ENCODE measurements around the gene TMIE.

Gene TMIE

GRCh38 chr3:46713050-46713897, 12.1 kb downstream of the TMIE start:
- H3K9ac ChIP-seq (ENCODE audit: low read length) = no peak overlapping the region
- no peaks in the 10 kb centered on the region for H3K36me3 ChIP-seq (ENCODE audit: control insufficient read depth, low read depth, low read length)
- H3K27me3 ChIP-seq (ENCODE audit: control insufficient read depth, insufficient read depth, low read length) = no peaks in the 10 kb centered on the region
- H3K4me1 ChIP-seq (ENCODE audit: control insufficient read depth, low read depth, low read length) = no peaks in the 10 kb centered on the region
- H3K27ac ChIP-seq (ENCODE audit: low read length) = no peak overlapping the region
- H3K4me3 ChIP-seq (ENCODE audit: low read length) = no peak overlapping the region
- no peaks in the 10 kb centered on the region for H3K9me3 ChIP-seq (ENCODE audit: control insufficient read depth, low read depth, low read length)

- Histone ChIP-seq H3K36me3 (ENCODE audit: control insufficient read depth, low read depth, low read length) (no peaks in the 10 kb centered on the region), H3K9me3 (ENCODE audit: control insufficient read depth, low read depth, low read length) (no peaks in the 10 kb centered on the region), H3K4me1 (ENCODE audit: control insufficient read depth, low read depth, low read length) (no peaks in the 10 kb centered on the region), H3K27me3 (ENCODE audit: control insufficient read depth, insufficient read depth, low read length) (no peaks in the 10 kb centered on the region), H3K4me3 (ENCODE audit: low read length) (no peak overlapping the region), H3K9ac (ENCODE audit: low read length) (no peak overlapping the region), H3K27ac (ENCODE audit: low read length) (no peak overlapping the region)
Observed at GRCh38 chr3:46713898-46714552, 12.8 kb downstream of the TMIE start.

- Histone ChIP-seq H3K36me3 (ENCODE audit: control insufficient read depth, low read depth, low read length) (no peaks in the 10 kb centered on the region), H3K27ac (ENCODE audit: low read length) (no peak overlapping the region), H3K4me1 (ENCODE audit: control insufficient read depth, low read depth, low read length) (no peaks in the 10 kb centered on the region), H3K9ac (ENCODE audit: low read length) (no peak overlapping the region), H3K9me3 (ENCODE audit: control insufficient read depth, low read depth, low read length) (no peaks in the 10 kb centered on the region), H3K4me3 (ENCODE audit: low read length) (no peak overlapping the region), H3K27me3 (ENCODE audit: control insufficient read depth, insufficient read depth, low read length) (no peaks in the 10 kb centered on the region)
Observed at GRCh38 chr3:46714728-46715506, 13.7 kb downstream of the TMIE start.

GRCh38 chr3:46715507-46716175, 14.4 kb downstream of the TMIE start:
- Histone ChIP-seq H3K4me3 (ENCODE audit: low read length) (no peak overlapping the region), H3K36me3 (ENCODE audit: control insufficient read depth, low read depth, low read length) (no peaks in the 10 kb centered on the region), H3K27ac (ENCODE audit: low read length) (no peak overlapping the region), H3K4me1 (ENCODE audit: control insufficient read depth, low read depth, low read length) (no peaks in the 10 kb centered on the region), H3K9me3 (ENCODE audit: control insufficient read depth, low read depth, low read length) (no peaks in the 10 kb centered on the region), H3K27me3 (ENCODE audit: control insufficient read depth, insufficient read depth, low read length) (no peaks in the 10 kb centered on the region), H3K9ac (ENCODE audit: low read length) (no peak overlapping the region)

GRCh38 chr3:46716461-46717441, 15.6 kb downstream of the TMIE start:
- Histone ChIP-seq H3K27me3 (ENCODE audit: control insufficient read depth, insufficient read depth, low read length) (no peaks in the 10 kb centered on the region), H3K36me3 (ENCODE audit: control insufficient read depth, low read depth, low read length) (no peaks in the 10 kb centered on the region), H3K27ac (ENCODE audit: low read length) (no peak overlapping the region), H3K9me3 (ENCODE audit: control insufficient read depth, low read depth, low read length) (no peaks in the 10 kb centered on the region), H3K4me3 (ENCODE audit: low read length) (no peak overlapping the region), H3K9ac (ENCODE audit: low read length) (no peak overlapping the region), H3K4me1 (ENCODE audit: control insufficient read depth, low read depth, low read length) (no peaks in the 10 kb centered on the region)

- Histone ChIP-seq H3K4me3 (ENCODE audit: low read length) (no peak within 1 kb of the TSS), H3K9me3 (ENCODE audit: control insufficient read depth, low read depth, low read length) (no peaks in the 10 kb centered on the region), H3K9ac (ENCODE audit: low read length) (no peak within 1 kb of the TSS), H3K4me1 (ENCODE audit: control insufficient read depth, low read depth, low read length) (no peaks in the 10 kb centered on the region), H3K36me3 (ENCODE audit: control insufficient read depth, low read depth, low read length) (no peaks in the 10 kb centered on the region), H3K27me3 (ENCODE audit: control insufficient read depth, insufficient read depth, low read length) (no peaks in the 10 kb centered on the region), H3K27ac (ENCODE audit: low read length) (no peak within 1 kb of the TSS)
Observed at GRCh38 chr3:46717447-46718231, 16.4 kb downstream of the TMIE start, which contains the start of gene PRSS50. TSS of gene PRSS50 (minus strand) at chr3:46717869. CDS start at chr3:46717824, 45 bp downstream.

- Histone ChIP-seq H3K4me3 (ENCODE audit: low read length) (no peak overlapping the region), H3K4me1 (ENCODE audit: control insufficient read depth, low read depth, low read length) (no peaks in the 10 kb centered on the region), H3K27me3 (ENCODE audit: control insufficient read depth, insufficient read depth, low read length) (no peaks in the 10 kb centered on the region), H3K27ac (ENCODE audit: low read length) (no peak overlapping the region), H3K9ac (ENCODE audit: low read length) (no peak overlapping the region), H3K36me3 (ENCODE audit: control insufficient read depth, low read depth, low read length) (no peaks in the 10 kb centered on the region), H3K9me3 (ENCODE audit: control insufficient read depth, low read depth, low read length) (no peaks in the 10 kb centered on the region)
Observed at GRCh38 chr3:46719044-46719565, 17.9 kb downstream of the TMIE start.

GRCh38 chr3:46719735-46720271, 18.6 kb downstream of the TMIE start:
- Histone ChIP-seq H3K4me3 (ENCODE audit: low read length) (no peak overlapping the region), H3K4me1 (ENCODE audit: control insufficient read depth, low read depth, low read length) (no peaks in the 10 kb centered on the region), H3K9ac (ENCODE audit: low read length) (no peak overlapping the region), H3K36me3 (ENCODE audit: control insufficient read depth, low read depth, low read length) (no peaks in the 10 kb centered on the region), H3K9me3 (ENCODE audit: control insufficient read depth, low read depth, low read length) (no peaks in the 10 kb centered on the region), H3K27me3 (ENCODE audit: control insufficient read depth, insufficient read depth, low read length) (no peaks in the 10 kb centered on the region), H3K27ac (ENCODE audit: low read length) (no peak overlapping the region)

- Histone ChIP-seq H3K36me3 (ENCODE audit: control insufficient read depth, low read depth, low read length) (no peaks in the 10 kb centered on the region), H3K4me3 (ENCODE audit: low read length) (no peak overlapping the region), H3K4me1 (ENCODE audit: control insufficient read depth, low read depth, low read length) (no peaks in the 10 kb centered on the region), H3K27me3 (ENCODE audit: control insufficient read depth, insufficient read depth, low read length) (no peaks in the 10 kb centered on the region), H3K9ac (ENCODE audit: low read length) (no peak overlapping the region), H3K27ac (ENCODE audit: low read length) (no peak overlapping the region), H3K9me3 (ENCODE audit: control insufficient read depth, low read depth, low read length) (no peaks in the 10 kb centered on the region)
Observed at GRCh38 chr3:46721009-46721408, 19.8 kb downstream of the TMIE start.
